Ecto neural progenitor cell (in vitro differentiated cells): Measurements from ENCODE around the gene NFATC1.

ENCODE experiments used
- DNase-seq: peaks from one replicate; pipeline ENCODE4 v3.0.0-alpha.2; 2018; ENCODE audit warnings: low spot score

The NFATC1 gene

GRCh38 chr18:79554321-79554720 lies 158.6 kb downstream of the NFATC1 start:
- no peak for DNase-seq

DNA sequence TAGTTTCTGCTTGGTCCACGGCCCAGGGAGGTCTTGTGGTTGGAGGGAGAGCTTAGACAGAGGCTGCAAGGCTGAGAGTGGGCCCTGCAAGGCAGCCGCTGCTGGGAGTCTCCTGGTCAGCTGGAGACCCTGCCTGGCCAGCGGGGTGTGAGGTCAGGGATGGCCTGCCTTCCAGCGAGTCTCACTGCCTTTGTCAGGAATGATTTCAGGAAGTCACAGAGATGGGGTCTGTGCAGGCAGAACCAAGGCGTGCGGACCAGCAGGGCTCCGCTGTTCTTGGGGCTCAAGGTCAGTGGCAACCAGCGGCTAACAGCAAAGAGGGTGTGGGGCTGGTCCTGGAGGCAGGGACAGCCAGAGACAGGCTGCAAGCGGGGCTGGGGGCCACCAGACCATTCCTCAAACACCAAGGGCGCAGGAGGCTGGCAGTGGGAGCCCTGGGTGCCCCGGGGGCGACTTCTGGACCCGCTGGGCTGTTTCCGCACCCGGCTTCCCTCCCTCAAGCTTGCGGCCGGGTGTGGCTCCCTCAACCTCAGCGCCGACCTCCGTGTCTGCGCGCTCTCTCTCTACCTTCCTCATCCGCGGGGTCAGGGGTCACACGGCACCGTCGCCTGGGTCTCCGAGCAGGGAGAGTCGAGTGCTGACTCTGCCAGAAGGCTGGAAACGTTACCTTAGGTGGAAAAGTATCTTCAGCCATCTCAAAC lies 159.4 kb downstream of the NFATC1 start:
- DNase-seq: no peak

DNA sequence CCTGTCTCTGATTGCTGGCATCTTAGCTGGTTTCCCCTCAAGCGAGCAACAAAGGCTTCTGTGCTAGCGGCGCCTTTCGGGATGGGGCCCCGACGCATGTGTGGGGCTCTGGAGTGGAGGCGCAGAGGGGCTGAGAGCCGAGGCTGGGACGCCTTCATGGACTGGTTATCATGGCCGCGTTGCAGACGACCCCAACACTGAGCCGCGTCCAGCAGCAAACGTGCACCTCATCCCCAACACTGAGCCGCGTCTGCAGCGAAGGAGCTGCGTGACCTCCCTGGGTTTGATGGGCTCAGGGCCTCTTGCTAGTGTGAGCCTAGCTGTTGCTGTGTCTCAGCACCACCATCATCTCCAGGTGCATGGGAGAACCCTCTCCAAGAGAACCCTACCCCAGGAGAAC lies 160.2 kb downstream of the NFATC1 start:
- no peak for DNase-seq

DNA sequence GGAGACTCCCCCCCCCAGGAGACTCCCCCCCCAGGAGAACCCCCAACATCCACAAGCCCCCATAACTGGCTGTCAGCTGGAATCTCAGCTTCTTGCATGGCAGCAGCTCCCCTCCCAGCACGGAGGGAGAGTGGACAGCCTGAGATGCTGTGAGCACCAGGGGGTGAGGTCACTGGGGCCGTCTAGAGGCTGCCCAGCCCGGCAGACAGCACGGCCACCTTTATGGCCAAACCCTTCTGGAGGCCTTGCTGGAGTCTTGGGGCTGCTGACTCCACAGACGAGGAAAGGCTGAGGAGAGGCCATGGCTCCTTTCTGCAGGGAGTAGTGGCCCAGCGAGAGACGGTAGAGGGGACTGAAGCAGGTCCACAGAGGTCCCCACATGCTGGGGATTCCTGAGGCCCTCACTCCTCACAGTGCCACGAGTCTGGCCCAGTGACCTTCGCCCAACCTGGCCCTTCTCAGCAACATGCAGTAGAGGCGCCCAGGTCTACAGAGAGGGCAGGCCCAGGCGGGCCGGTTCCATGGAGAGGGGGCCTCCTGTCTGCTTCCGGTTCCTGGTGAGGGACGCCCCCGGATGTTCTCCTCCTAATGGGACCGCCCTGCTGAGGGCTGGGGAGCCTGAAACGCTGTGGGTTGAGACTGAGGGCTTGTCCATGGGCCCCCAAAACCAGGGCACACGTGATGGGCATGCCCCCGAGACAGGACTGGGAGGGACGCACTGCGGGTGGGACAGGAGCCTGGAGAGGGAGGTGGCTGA lies 161.3 kb downstream of the NFATC1 start:
- DNase-seq: no peak

- no peak for DNase-seq
Observed at GRCh38 chr18:79558196-79558932, 162.6 kb downstream of the NFATC1 start.

DNA sequence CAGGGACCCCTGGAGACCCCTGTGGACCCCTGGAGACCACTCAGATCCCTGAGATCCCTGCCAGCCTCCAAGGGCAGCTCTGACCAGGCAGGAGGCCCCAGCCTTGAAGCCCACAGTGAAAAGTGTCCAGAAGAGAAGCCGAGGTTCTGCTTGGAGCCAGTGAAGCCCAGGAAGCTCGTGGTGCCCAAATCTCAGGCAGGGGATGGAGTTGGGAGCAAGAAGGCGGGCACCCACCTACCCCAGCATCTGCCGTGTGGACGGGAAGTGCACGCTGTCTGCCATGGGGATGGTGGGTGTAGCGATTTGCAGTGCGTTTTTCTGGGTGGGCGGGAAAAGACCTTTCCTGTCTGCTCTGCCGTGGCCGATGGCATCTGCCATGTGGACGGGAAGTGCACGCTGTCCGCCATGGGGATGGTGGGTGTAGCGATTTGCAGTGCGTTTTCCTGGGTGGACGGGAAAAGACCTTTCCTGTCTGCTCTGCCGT lies 163.2 kb downstream of the NFATC1 start:
- DNase-seq: no peak

DNA sequence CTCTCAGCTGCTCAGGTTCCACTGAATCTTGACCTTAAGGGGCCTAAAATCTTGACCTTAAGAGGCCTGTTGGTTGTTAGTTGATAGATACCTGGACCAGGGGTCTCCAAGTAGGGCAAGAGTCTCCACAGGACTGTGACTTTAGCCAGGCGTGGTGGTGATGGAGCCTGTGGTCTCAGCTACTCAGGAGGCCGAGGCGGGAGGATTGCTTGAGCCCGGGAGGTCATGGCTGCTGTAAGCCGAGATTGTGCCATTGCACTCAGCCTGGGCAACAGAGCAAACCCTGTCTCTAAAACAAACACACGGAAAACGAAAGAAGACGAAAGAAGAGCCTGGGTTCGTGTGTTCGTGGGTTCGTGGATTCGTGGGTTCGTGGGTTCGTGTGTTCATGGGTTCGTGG lies 163.7 kb downstream of the NFATC1 start:
- DNase-seq: no peak

DNA sequence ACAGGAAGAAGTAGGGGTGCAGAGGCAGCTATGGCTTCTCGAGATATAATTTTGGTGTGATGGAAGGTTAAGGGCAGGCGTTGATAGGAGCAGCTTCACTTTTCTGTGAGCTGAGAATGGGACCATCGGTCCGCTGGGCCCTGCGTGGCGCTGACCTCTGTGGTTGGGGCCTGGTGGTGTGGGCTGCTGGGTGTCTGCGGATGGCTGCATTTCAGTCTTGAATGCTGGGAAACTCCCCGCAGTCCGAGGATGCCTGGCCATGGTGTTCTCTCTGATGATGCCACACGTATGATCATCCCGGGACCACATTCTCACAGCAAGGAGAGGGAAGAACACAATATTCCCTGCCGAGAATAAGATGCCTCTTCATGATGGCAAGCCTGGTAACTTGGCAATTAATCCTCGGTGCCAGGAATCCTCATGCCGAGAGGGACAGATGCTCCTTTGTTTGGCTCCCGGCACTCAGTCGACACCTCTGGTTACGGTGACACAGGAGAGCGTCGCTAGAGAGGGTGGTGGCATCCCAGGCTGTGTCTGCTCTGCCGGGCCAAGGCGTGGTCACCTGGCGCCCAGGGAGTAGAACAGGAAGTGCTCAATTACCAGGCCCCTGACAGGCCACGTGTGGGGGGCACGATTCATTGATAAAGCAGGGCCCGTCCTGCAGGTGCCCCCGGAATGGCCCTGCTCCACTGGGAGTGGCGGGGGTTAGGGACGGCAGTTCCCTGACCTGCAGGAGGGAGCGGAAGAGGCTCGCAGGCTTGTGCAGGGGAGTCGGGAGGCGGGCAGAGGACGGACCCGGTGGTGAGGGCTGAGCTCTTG lies 164.5 kb downstream of the NFATC1 start:
- no peak for DNase-seq

DNA sequence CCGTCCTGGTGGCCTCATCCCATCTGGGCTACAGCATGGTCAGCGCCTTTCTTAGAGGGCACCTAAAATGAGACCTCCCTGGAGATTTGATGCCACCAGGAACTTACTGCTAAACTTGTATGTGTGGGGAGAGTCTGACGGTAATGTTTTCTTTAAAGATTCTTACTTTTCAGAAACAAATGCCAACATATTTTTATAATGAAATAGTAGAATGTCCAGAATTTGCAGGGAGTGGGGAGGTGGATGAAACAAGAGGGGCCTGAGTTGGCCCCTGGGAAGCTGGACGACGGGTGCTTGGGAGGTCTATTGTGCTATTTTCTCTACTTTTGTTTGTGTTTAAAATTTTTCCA lies 165.1 kb downstream of the NFATC1 start:
- no peak for DNase-seq

DNA sequence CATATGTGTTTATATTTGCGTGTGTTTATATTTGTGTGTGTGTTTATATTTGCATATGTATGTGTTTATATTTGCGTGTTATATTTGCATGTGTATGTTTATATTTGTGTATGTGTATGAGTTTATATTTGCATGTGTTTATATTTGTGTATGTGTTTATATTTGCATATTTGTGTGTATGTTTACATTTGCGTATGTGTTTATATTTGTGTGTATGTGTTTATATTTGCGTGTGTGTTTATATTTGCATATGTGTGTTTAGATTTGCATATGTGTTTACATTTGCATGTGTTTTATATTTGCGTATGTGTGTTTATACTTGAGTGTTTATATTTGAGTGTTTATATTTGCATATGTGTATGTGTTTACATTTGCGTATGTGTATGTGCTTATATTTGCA lies 168.2 kb downstream of the NFATC1 start:
- no peak for DNase-seq

- DNase-seq: no peak
Observed at GRCh38 chr18:79564441-79564840, 168.7 kb downstream of the NFATC1 start.

DNA sequence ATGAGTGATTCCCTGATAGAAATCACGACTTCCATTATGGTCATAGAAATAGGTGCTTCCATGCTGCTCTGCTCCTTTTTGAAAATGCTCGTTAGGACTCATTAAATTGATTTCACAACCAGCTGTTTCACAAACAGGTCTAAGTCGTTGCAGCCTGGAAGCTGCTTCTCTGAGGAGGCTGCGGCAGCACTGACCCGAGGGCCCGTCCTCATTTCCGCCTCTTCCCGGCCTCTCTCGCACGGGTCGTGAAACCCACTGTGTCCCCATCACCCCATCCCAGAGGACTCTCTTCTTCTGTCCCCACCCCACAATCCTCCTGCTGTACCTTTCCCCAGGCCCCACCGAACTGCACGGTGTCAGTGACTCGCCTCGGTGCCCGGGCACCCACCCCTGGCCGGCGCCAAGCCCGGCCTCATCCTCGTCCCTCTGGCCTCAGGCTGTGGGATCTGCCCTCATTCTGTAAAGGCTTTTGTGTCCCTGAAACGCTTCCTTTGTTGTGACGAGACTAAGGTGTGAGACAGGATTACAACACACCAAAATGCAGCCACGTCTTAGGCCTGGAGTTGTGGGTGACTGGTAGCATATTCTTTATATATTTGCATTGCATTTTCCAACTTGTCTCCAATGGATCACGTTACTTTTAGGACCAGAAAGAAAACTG lies 171.2 kb downstream of the NFATC1 start:
- no peak for DNase-seq

- DNase-seq: peak; percentile 72
Observed at GRCh38 chr18:79567481-79568147, 171.9 kb downstream of the NFATC1 start.

DNA sequence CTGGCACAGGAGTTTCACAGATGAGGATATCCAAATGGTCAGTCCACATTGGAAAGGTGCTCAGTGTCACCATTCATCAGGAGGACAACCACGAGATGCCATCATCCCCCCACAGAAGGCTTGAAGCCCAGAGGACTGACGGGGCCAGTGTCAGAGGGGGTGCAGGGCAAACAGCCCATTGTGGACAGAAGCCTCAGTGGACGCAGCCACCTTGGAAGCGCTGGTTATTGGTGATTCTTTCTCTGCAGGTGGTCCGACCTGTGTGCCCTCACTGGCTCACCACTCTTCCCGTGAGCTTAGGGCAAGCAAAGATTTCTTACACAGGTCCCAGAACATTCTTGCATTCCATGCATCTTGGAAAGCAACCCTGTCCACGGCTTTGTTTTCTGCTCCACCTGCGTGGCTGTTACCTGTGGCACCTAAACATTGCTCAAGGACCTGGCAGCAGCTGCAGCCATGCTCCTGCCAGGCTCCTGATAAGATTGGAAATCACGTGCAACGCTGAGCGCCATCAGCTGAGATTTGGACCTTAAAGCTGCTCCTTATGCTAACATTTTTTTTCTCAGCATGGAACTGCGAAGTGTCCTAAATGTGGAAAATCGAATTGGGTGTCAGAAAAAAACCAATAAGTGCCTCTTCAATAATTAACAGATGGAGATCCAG lies 172.9 kb downstream of the NFATC1 start:
- no peak for DNase-seq

GRCh38 chr18:79569720-79570119 lies 174.0 kb downstream of the NFATC1 start:
- no peak for DNase-seq

DNA sequence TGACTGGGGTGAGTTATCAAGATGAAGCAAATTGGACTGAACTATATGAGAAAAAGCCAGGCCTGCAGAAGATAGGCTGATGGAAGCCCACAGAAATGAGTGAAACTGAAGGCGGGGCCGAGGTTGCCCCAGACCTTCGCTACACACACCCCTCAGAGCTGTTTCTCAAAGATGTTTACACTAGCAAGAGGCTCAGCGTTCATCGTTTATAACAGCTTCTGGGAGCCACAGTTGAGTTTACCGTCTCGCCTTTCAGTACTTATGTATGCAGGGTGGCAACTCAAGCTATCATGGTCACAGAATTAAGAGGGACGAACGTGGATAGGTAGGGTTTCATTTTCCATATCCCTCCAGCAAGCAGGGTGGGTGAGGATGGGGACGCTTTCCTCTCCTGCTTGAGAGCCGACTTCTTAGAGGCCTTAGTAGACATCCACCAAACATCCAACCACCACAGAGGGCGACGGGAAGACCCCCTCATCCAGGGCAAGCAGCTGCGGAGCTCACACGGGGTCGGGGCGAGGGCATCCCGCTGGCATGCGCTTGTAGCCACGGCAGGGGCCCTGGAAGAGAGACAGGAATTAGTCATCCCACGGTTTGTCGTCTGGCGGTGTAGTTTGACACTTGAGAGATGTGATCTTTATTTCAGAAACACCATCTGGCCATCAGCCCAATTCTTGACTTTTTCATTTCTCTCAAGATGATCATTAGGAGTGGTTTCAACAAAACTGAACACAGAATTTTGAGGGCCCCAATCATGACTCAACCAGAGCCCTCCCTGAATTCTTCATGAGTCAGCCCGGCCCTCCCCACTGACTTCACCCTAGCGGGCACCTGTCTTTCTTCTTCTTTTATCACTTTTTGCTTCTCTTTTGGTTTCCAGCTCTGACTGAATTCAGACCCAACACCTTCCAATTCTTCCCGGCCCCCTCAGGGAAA lies 174.8 kb downstream of the NFATC1 start:
- DNase-seq: no peak

GRCh38 chr18:79571211-79572092 lies 175.7 kb downstream of the NFATC1 start:
- no peak for DNase-seq

GRCh38 chr18:79572093-79572780 lies 176.5 kb downstream of the NFATC1 start:
- DNase-seq: no peak
